GM12864 (cell line): ENCODE data around the gene KIF5B.
"Not testable (repeated sequence)": the region's sequence is repeated elsewhere in the genome, so short reads cannot be mapped to it uniquely, and the experiment has no call there.

Experiments used
- DNase-seq: peaks from one replicate; pipeline ENCODE4 v3.0.0-alpha.2; 2011; ENCODE audit warnings: low read depth
- H3K4me3 ChIP-seq: 2 replicates; pipeline ENCODE4 v1.5.1; 2011; ENCODE audit warnings: mild to moderate bottlenecking, low read depth, low read length, control low read depth
- TF ChIP-seq, protein P1 (sequence below): IDR thresholded peaks from 2 replicates; pipeline ENCODE4 v1.5.1; 2011; ENCODE audit warnings: low read depth, mild to moderate bottlenecking, moderate library complexity, low read length, control low read depth, inconsistent platforms; ENCODE audit errors: missing control alignments

The KIF5B gene

DNA sequence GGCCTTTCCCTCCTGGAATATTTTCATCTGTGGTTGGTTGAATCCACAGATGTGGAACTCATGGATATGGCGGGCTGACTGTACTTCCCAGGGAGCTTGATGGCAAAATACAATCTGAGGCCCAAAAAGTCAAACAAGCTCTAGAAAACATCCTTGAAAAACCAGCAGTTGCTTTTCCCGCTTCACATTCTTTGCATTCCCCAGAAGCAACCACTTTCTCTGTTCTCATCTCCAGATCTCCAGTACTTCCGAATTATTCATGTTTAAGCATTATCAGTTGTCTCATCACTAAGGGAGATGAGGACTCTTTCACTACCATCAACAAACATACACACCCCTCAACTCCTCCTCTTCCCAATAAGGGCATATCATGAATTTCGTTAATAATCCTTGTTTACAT is 55.3 kb downstream of the KIF5B start:
- no peak overlapping the region for H3K4me3 ChIP-seq
- no peak for DNase-seq
- TF ChIP-seq, protein P1, sequence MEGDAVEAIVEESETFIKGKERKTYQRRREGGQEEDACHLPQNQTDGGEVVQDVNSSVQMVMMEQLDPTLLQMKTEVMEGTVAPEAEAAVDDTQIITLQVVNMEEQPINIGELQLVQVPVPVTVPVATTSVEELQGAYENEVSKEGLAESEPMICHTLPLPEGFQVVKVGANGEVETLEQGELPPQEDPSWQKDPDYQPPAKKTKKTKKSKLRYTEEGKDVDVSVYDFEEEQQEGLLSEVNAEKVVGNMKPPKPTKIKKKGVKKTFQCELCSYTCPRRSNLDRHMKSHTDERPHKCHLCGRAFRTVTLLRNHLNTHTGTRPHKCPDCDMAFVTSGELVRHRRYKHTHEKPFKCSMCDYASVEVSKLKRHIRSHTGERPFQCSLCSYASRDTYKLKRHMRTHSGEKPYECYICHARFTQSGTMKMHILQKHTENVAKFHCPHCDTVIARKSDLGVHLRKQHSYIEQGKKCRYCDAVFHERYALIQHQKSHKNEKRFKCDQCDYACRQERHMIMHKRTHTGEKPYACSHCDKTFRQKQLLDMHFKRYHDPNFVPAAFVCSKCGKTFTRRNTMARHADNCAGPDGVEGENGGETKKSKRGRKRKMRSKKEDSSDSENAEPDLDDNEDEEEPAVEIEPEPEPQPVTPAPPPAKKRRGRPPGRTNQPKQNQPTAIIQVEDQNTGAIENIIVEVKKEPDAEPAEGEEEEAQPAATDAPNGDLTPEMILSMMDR: no peak

GRCh38 chr10:31999836-32000235 is 56.4 kb downstream of the KIF5B start:
- TF ChIP-seq, protein P1: no peak
- H3K4me3 ChIP-seq: no peak overlapping the region
- no peak for DNase-seq

- no peak for DNase-seq
- TF ChIP-seq, protein P1: no peak
- H3K4me3 ChIP-seq: no peak overlapping the region
Measured at GRCh38 chr10:31999070-31999660, 57.1 kb downstream of the KIF5B start.

DNA sequence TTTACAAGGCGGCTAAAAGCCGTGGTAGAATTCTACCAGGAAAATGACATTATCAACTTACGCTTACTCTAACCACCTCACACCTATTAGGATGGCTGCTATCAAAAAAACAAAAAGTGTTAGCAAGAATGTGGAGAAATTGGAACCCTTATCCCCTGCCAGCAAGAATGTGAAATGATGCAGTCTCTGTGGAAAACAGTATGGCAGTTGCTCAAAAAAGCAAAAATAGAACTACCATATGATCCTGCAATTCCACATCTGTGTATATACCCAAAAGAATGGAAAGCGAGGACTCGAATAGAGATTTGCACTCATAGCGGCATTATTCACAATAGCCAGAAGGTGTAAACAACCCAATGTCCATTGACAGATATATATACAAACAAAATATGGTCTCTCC is 61.3 kb downstream of the KIF5B start:
- DNase-seq: no peak
- H3K4me3 ChIP-seq: no peak overlapping the region
- TF ChIP-seq, protein P1: no peak

- no peak for DNase-seq
- H3K4me3 ChIP-seq: no peak overlapping the region
- TF ChIP-seq, protein P1: no peak
Measured at GRCh38 chr10:31990937-31991336, 65.3 kb downstream of the KIF5B start.

- not testable (repeated sequence) for DNase-seq, H3K4me3 ChIP-seq
Measured at GRCh38 chr10:31987786-31988185, 68.4 kb downstream of the KIF5B start.

- TF ChIP-seq, protein P1: no peak
- no peak overlapping the region for H3K4me3 ChIP-seq
- DNase-seq: no peak
Measured at GRCh38 chr10:31982111-31982510, 74.1 kb downstream of the KIF5B start.
